Astrocyte (in vitro differentiated cells and primary cell): ENCODE results near the gene UHRF1. TPM values are rescaled to one million over a fixed set of nuclear protein-coding genes. Genes with fewer than 3 reads are reported as not detected.

Experiments
- DNase-seq: peaks from one replicate; pipeline ENCODE4 v3.0.0-alpha.2; 2010; ENCODE audit warnings: low read depth
- FAIRE-seq: peaks from 2 replicates; lab custom pipeline; 2011; peaks lifted over from hg19 to GRCh38; lab: Jason Lieb, UNC
- H2AFZ ChIP-seq: 2 replicates; pipeline ENCODE4 v1.6.0; 2012; ENCODE audit warnings: low read depth, low read length, inconsistent platforms
- H3K27ac ChIP-seq: 2 replicates; pipeline ENCODE4 v1.5.1; 2011; ENCODE audit warnings: low read depth, low read length, inconsistent platforms
- H3K27me3 ChIP-seq: 2 replicates; pipeline ENCODE4 v1.6.0; 2011; ENCODE audit warnings: low read length, inconsistent platforms; ENCODE audit not compliant: insufficient read depth
- H3K36me3 ChIP-seq: 2 replicates; pipeline ENCODE4 v1.5.1; 2011; ENCODE audit warnings: low read length, inconsistent platforms; ENCODE audit not compliant: insufficient read depth
- H3K4me1 ChIP-seq: 2 replicates; pipeline ENCODE4 v1.5.1; 2011; ENCODE audit warnings: low read length, inconsistent platforms; ENCODE audit not compliant: insufficient read depth
- H3K4me2 ChIP-seq: 2 replicates; pipeline ENCODE4 v1.6.0; 2012; ENCODE audit warnings: low read length, inconsistent platforms
- H3K4me3 ChIP-seq: 2 replicates; pipeline ENCODE4 v1.5.1; 2011; ENCODE audit warnings: low read depth, mild to moderate bottlenecking, low read length, inconsistent platforms; ENCODE audit not compliant: insufficient read depth
- H3K79me2 ChIP-seq: 2 replicates; pipeline ENCODE4 v1.6.0; 2012; ENCODE audit warnings: mild to moderate bottlenecking, low read length, inconsistent platforms; ENCODE audit not compliant: insufficient read depth
- H3K9ac ChIP-seq: 2 replicates; pipeline ENCODE4 v1.6.0; 2012; ENCODE audit warnings: mild to moderate bottlenecking, low read length, inconsistent platforms
- H3K9me3 ChIP-seq: 2 replicates; pipeline ENCODE4 v1.5.1; 2012; ENCODE audit warnings: low read depth, mild to moderate bottlenecking, low read length, inconsistent platforms; ENCODE audit not compliant: insufficient read depth
- H4K20me1 ChIP-seq: 2 replicates; pipeline ENCODE4 v1.6.0; 2012; ENCODE audit warnings: low read length, inconsistent platforms; ENCODE audit not compliant: insufficient read depth
- H3K27ac Mint-ChIP-seq: one replicate; pipeline ENCODE4 v1.8.0; 2021; ENCODE audit warnings: mild to moderate bottlenecking, mixed read lengths; ENCODE audit not compliant: unreplicated experiment
- H3K27me3 Mint-ChIP-seq: one replicate; pipeline ENCODE4 v1.8.0; 2021; ENCODE audit warnings: low read depth, mixed read lengths; ENCODE audit not compliant: unreplicated experiment
- H3K36me3 Mint-ChIP-seq: one replicate; pipeline ENCODE4 v1.8.0; 2021; ENCODE audit warnings: low read depth, mixed read lengths; ENCODE audit not compliant: unreplicated experiment
- H3K4me1 Mint-ChIP-seq: one replicate; pipeline ENCODE4 v1.8.0; 2021; ENCODE audit warnings: low read depth, mixed read lengths; ENCODE audit not compliant: unreplicated experiment
- H3K4me3 Mint-ChIP-seq: one replicate; pipeline ENCODE4 v1.8.0; 2021; ENCODE audit warnings: mild to moderate bottlenecking, moderate library complexity, mixed read lengths; ENCODE audit not compliant: unreplicated experiment
- H3K9me3 Mint-ChIP-seq: one replicate; pipeline ENCODE4 v1.8.0; 2021; ENCODE audit warnings: mild to moderate bottlenecking, mixed read lengths; ENCODE audit not compliant: unreplicated experiment
- EZH2 ChIP-seq: IDR thresholded peaks from 2 replicates; pipeline ENCODE4 v1.6.1; 2012; ENCODE audit warnings: mild to moderate bottlenecking, low read length, inconsistent platforms; ENCODE audit not compliant: insufficient read depth
- total RNA-seq: library from RNA; stranded (reverse); gene quantifications from 2 replicates; pipeline ENCODE4 v1.2.1, GENCODE V29; 2021
- TF ChIP-seq, protein P1 (sequence below): IDR thresholded peaks from 2 replicates; pipeline ENCODE4 v1.5.1; 2011; ENCODE audit warnings: low read depth, mild to moderate bottlenecking, inconsistent platforms, low read length, moderate library complexity; ENCODE audit not compliant: insufficient read depth

Gene UHRF1
- total RNA-seq, 1 donor from 2014 or later, result 16.2 TPM

DNA sequence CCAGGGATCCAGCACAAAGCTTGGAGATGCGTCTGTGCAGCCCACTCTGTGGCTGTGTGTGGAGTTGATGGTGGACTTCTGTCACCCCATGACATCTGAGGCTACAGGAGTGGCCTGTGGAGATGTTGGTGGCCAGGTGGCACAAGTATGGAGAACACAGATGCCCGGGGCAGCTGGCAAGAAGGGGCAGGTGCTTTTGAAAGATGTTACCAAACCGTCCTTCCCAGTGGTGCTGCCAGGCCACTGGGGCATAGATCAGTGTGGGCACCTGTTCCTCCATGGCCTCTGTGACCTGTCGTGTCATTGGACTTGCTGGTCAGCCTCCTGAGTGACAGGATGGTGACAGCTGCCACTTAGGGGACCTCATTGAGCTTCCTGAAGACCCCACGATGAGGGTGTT is 95.8 kb downstream of the UHRF1 start:
- Mint-ChIP-seq H3K27me3 (no peaks in the 10 kb centered on the region), H3K4me1 (peaks cover 21% of the 10 kb centered on the region), H3K4me3 (no peak overlapping the region), H3K9me3 (no peaks in the 10 kb centered on the region), H3K36me3 (peaks cover 20% of the 10 kb centered on the region), H3K27ac (no peak overlapping the region)
- TF ChIP-seq, protein P1, sequence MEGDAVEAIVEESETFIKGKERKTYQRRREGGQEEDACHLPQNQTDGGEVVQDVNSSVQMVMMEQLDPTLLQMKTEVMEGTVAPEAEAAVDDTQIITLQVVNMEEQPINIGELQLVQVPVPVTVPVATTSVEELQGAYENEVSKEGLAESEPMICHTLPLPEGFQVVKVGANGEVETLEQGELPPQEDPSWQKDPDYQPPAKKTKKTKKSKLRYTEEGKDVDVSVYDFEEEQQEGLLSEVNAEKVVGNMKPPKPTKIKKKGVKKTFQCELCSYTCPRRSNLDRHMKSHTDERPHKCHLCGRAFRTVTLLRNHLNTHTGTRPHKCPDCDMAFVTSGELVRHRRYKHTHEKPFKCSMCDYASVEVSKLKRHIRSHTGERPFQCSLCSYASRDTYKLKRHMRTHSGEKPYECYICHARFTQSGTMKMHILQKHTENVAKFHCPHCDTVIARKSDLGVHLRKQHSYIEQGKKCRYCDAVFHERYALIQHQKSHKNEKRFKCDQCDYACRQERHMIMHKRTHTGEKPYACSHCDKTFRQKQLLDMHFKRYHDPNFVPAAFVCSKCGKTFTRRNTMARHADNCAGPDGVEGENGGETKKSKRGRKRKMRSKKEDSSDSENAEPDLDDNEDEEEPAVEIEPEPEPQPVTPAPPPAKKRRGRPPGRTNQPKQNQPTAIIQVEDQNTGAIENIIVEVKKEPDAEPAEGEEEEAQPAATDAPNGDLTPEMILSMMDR, result no peak
- no peak for TF ChIP-seq EZH2
- Histone ChIP-seq H3K4me1 (peaks cover 11% of the 10 kb centered on the region), H2AFZ (no peak overlapping the region), H3K4me3 (no peak overlapping the region), H3K27ac (no peak overlapping the region), H3K9ac (no peak overlapping the region), H3K27me3 (no peaks in the 10 kb centered on the region), H4K20me1 (peaks cover 98% of the 10 kb centered on the region), H3K36me3 (no peaks in the 10 kb centered on the region), H3K4me2 (no peak overlapping the region), H3K79me2 (peaks cover 92% of the 10 kb centered on the region), H3K9me3 (no peaks in the 10 kb centered on the region)
- no peak for FAIRE-seq
- DNase-seq, result no peak

DNA sequence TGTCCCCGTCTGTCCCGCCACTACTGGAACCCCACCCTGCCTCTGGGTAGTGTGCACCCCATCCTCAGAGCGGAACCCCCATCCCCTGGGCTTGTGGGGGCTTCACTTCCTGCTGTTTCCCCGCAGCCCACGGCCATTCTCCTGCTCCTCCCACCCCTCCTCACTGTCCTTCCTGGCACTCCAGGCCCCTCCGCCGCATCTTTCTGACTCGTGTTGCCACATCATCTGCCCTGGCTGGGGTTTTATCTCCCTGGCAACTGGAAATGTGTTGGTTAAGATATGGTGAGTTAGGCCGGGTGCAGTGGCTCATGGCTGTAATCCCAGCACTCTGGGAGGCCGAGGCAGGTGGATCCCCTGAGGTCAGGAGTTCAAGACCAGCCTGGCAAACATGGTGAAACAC is 96.9 kb downstream of the UHRF1 start:
- no peaks in the 10 kb centered on the region for H3K9me3 Mint-ChIP-seq
- no peak overlapping the region for H3K27ac Mint-ChIP-seq
- Histone ChIP-seq H4K20me1 (peaks cover 97% of the 10 kb centered on the region), H3K4me3 (no peak overlapping the region), H3K36me3 (no peaks in the 10 kb centered on the region), H3K4me2 (no peak overlapping the region), H3K27ac (no peak overlapping the region), H3K27me3 (no peaks in the 10 kb centered on the region), H2AFZ (no peak overlapping the region), H3K79me2 (peaks cover 91% of the 10 kb centered on the region), H3K9me3 (no peaks in the 10 kb centered on the region), H3K4me1 (peaks cover 11% of the 10 kb centered on the region), H3K9ac (no peak overlapping the region)
- no peaks in the 10 kb centered on the region for H3K27me3 Mint-ChIP-seq
- FAIRE-seq (no peak), DNase-seq (no peak)
- H3K36me3 Mint-ChIP-seq, result peaks cover 20% of the 10 kb centered on the region
- TF ChIP-seq EZH2, result no peak
- TF ChIP-seq, protein P1, result no peak
- peaks cover 21% of the 10 kb centered on the region for H3K4me1 Mint-ChIP-seq
- no peak overlapping the region for H3K4me3 Mint-ChIP-seq

DNA sequence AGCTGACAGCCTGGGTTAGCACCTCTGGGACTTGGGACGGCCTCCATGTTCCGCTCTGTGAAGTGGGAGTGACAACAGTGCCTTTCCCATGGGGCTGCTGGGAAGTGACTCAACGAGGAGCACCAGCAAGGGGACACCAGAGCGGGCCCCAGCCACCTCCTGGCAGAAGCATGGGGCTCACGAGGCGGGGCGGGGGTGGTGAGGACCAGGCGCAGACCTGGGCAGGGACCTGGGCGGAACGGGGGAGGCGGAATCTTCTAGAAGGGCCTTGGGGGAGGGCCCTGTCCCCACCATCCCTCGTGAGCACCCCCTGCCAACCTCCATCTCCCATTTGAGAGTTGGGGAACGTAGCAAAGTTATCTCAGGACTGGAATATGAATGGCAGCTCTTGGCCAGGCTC is 97.5 kb downstream of the UHRF1 start:
- Histone ChIP-seq H2AFZ (no peak overlapping the region), H3K4me2 (no peak overlapping the region), H4K20me1 (peaks cover 97% of the 10 kb centered on the region), H3K27me3 (no peaks in the 10 kb centered on the region), H3K4me3 (no peak overlapping the region), H3K9ac (no peak overlapping the region), H3K4me1 (peaks cover 6% of the 10 kb centered on the region), H3K27ac (no peak overlapping the region), H3K36me3 (no peaks in the 10 kb centered on the region), H3K79me2 (peaks cover 93% of the 10 kb centered on the region), H3K9me3 (no peaks in the 10 kb centered on the region)
- Mint-ChIP-seq H3K36me3 (peaks cover 15% of the 10 kb centered on the region), H3K27me3 (no peaks in the 10 kb centered on the region), H3K27ac (no peak overlapping the region), H3K4me3 (no peak overlapping the region), H3K9me3 (no peaks in the 10 kb centered on the region), H3K4me1 (peaks cover 17% of the 10 kb centered on the region)
- no peak for DNase-seq
- FAIRE-seq, result no peak
- TF ChIP-seq EZH2, result no peak
- TF ChIP-seq, protein P1, result no peak
